ENCODE data around the gene AKTIP.

DNA sequence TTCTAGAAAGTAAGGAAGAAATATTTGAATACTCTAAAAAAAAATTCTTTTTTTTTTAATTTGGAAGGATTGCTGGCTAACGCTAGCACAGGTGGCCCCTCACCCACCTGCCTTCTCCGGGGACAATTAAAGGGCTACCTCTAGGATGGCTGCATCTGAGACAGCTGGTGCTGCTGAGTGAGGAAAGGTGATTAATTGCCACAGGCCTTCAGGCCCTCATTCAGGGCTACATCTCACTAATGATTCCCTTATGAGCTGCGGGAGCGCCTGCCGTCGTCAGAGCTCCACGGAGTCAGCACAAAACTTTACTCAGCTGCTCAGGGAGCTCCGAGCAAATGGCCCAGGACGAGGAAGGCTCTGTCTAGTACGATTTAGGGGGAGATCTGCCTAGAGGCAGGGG, 27.0 kb upstream of the AKTIP start:
- TF ChIP-seq, protein P1, sequence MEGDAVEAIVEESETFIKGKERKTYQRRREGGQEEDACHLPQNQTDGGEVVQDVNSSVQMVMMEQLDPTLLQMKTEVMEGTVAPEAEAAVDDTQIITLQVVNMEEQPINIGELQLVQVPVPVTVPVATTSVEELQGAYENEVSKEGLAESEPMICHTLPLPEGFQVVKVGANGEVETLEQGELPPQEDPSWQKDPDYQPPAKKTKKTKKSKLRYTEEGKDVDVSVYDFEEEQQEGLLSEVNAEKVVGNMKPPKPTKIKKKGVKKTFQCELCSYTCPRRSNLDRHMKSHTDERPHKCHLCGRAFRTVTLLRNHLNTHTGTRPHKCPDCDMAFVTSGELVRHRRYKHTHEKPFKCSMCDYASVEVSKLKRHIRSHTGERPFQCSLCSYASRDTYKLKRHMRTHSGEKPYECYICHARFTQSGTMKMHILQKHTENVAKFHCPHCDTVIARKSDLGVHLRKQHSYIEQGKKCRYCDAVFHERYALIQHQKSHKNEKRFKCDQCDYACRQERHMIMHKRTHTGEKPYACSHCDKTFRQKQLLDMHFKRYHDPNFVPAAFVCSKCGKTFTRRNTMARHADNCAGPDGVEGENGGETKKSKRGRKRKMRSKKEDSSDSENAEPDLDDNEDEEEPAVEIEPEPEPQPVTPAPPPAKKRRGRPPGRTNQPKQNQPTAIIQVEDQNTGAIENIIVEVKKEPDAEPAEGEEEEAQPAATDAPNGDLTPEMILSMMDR (IDR thresholded peaks at IDR 0.05) = no peak
- TF ChIP-seq SIN3A (IDR thresholded peaks at IDR 0.05; ENCODE audit: borderline replicate concordance, insufficient read depth, low read depth, low read length) (no peak), POLR2AphosphoS5 (IDR thresholded peaks at IDR 0.05; ENCODE audit: low read depth, low read length) (no peak), TCF7L2 (IDR thresholded peaks at IDR 0.05; ENCODE audit: low read depth, low read length) (no peak)

Data from Panc1 (cell line).